HG03342 (cell line): ENCODE measurements around the gene CYBB.

ENCODE experiments used
- ATAC-seq: cut with Tn5 transposase; IDR thresholded peaks from one replicate; pipeline ENCODE4 v1.9.1; 2021; ENCODE audit warnings: mild to moderate bottlenecking, moderate library complexity; ENCODE audit not compliant: unreplicated experiment

The CYBB gene

GRCh38 chrX:37834937-37835336 is 55.1 kb downstream of the CYBB start:
- no peak for ATAC-seq

DNA sequence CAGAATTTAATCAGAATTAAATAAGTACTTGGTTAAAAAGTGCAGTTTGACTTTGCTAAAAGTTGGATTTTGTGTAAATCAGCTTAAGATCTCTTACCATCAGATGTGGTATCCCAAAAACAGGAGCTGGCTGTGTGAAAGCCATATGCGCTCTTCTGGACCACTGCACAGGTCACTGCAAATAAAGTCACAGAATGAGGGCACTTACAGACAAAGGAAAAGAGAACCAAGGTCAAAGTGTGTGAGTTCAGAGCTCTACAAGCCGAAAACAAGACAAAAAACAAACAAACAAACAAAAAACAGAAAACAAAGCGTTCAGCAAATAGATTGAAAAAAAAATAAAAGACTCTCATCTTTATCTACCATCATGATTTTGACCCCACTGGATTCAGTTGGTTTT is 61.1 kb downstream of the CYBB start:
- no peak for ATAC-seq

GRCh38 chrX:37844622-37845021 is 64.8 kb downstream of the CYBB start:
- no peak for ATAC-seq

DNA sequence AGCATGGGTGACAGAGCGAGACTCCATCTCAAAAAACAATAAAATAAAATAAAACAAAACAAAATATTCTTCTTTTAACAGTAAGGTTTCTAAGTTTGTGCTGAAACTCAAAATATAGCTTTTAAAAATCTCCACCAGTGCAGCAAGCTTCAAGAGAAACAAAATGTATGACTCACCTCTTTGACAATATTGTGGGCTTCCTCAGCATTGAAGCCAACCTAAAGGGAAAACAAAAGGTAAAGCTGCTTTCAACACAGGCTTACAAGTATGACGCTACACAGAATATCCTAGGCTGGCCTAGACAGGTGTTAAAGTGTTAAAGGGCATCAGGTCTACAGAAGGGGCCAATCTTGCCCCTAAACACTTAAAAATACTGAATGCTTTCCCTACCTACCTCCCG is 66.3 kb downstream of the CYBB start:
- ATAC-seq: no peak

GRCh38 chrX:37846558-37846933 is 66.7 kb downstream of the CYBB start:
- no peak for ATAC-seq

DNA sequence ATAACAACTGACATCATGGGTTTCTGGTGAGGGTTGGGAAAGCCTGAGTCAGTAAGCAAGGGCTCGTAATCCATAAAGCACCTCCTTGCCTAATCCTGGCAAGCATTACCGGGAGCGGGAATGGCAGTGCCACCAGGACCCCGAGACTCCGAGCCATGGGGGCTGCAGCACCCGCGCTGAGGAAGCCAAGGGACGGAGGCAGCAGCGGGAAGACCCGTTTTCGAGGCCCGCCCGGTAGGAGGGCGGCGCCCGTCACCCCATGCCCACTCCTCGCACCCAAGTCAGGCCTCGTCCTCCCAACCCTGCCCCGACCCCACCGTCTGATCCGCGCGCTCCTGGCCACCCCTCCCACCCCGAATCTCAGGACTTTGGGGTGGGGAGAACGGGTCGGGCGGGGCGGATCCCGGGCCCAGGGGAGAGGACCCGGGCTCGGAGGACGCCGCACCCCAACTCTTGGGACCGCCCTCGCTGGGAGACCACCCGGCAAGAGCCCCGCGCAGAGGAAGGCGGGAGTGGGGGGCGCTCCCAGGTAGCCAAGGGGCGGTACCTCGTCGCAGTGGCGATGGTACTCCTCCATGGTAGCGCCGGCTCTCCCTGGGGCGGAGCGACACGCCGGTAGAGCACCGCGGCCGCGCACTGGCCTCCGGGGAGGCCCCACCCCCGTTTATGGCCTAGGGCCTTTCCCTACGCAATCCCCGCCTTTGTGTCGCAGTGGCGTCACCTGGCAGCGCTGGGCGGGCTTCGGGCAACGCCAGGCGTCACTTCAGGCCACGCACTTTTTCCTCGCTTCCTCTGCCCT is 67.3 kb downstream of the CYBB start, which contains the start of gene DYNLT3:
DYNLT3 (minus strand) TSS at position 638 of the 799 bp plus-strand sequence; CDS start at position 577, 61 bp downstream.
- ATAC-seq: peak; percentile 99

DNA sequence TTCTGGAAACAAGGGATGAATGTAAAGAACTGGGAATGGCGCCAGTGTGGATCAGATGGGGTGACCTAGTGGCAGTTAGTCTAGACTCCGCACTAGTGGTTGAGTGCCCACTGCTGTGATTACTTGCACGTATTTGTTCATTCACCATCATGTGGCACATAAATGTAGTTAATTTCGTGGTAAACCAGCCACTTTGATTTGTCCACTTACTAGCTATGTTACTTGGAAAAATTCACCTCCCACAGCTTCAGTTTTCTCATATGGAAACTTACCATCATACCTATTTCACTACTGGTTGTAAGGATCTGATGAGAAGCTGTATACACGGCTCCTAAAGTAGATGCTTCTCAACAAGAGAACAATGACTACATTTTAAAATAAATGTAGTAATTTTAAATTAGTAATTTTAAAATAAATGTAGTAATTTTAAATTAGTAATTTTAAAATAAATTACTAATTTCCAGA is 67.9 kb downstream of the CYBB start:
- ATAC-seq: no peak

GRCh38 chrX:37854148-37854547 is 74.3 kb downstream of the CYBB start:
- ATAC-seq: no peak

DNA sequence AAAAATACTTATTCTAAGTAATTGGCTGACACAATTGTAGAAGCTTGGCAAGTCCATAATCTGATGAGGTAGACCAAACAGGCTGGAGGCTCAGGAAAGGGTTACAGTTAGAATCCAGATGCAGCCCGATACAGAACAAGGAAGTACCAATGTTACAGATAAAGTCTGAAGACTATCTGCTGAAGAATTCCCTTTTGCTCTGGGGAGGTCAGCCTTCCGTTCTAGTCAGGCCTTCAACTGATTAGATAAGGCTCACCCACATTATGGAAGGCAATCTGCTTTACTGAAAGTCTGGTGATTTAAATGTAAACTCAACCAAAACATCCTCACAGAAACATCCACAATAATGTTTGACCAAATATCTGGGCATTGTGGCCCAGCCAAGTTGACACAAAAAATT is 74.9 kb downstream of the CYBB start:
- ATAC-seq: no peak

DNA sequence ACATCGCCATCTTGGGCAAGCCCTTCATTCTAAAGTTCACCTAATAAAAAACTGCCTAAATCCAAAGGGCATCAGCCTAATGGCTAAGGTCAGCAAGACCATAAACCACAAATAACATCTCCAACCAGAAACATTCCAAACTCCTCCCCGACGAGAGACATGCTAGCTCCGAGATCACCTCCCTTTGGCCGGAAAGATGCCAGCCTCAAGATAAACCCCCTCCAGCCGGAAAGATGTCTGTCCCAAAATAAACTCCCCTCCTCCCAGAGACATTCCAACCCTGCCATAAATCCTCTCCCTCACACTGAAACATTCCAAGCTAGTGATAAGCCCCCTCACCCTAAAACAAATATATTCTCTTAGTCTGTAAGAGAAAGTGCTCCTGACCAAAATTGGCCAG is 80.9 kb downstream of the CYBB start:
- no peak for ATAC-seq

- no peak for ATAC-seq
Observed at GRCh38 chrX:37862851-37863250, 83.0 kb downstream of the CYBB start.
